ENCODE measurements around the gene ZFYVE19. TPM values are rescaled to one million over a fixed set of nuclear protein-coding genes. Genes with fewer than 3 reads are reported as not detected.

The ZFYVE19 gene
- total and polyA plus RNA-seq, 2 of the 13 experiments (the other 11 are each of a cell fraction or from before 2014, with no cell fraction given) = 23.3 to 44.0 TPM

DNA sequence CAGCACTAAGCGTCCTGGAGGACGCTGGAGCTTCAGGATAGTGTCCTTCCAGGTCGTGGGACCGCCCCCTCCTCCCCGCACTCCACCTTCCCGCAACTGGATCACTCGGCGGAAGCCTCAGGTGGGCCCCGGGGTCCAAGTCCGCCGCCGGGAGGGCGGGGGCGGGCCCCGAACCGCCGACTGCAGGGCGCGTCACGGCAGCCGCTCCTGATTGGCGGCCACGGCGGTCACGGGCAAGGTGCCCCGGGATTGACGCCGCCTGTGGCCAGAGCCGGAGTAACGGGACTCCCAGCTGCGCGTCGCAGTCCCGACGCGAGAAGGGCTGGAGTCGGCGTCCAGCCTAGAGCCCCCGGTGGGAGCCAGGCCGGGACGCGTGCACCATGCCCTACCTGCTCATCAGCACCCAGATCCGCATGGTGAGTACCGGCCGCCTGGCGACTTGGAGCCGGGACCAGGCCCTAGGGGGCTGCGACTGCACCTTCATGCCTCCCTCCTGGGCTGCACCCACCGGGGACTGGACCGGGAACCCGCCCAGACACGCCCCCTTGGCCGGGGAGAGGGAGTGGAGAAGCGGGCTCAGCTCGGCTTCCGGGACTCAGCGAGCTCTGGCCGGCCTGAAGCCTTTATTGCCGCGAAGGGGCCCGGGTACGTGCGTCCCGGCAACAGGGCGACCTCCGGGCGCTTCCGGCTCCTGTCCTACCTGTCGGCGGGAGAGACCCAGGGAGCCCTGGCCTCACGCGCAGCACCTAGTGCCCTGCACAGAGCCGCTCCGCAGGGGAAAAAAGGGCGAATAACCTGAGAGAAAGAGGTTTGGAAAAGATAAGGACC is 42.9 kb upstream of the ZFYVE19 start, which contains the start of gene GCHFR (continued):
- no peak for TF ChIP-seq CBX1 (IDR thresholded peaks at IDR 0.05; ENCODE audit: low read depth)
- no peak for TF ChIP-seq U2AF1 (optimal IDR thresholded peaks at IDR 0.05; ENCODE audit: low read depth, low read length)
- TF ChIP-seq ZNF260 (CRISPR knock-in tag; IDR thresholded peaks at IDR 0.05; ENCODE audit: borderline replicate concordance, low read depth) = no peak
- TF ChIP-seq ZSCAN29 (CRISPR knock-in tag; conservative IDR thresholded peaks at IDR 0.05) = no peak
- TF ChIP-seq, protein P1, sequence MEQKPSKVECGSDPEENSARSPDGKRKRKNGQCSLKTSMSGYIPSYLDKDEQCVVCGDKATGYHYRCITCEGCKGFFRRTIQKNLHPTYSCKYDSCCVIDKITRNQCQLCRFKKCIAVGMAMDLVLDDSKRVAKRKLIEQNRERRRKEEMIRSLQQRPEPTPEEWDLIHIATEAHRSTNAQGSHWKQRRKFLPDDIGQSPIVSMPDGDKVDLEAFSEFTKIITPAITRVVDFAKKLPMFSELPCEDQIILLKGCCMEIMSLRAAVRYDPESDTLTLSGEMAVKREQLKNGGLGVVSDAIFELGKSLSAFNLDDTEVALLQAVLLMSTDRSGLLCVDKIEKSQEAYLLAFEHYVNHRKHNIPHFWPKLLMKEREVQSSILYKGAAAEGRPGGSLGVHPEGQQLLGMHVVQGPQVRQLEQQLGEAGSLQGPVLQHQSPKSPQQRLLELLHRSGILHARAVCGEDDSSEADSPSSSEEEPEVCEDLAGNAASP (CRISPR knock-in tag; IDR thresholded peaks at IDR 0.05; ENCODE audit: borderline replicate concordance) = no peak; the same call in 1 of the 2 replicates
- no peak for TF ChIP-seq ZNF296 (CRISPR knock-in tag; conservative IDR thresholded peaks at IDR 0.05)
- no peak for TF ChIP-seq FOXA1 (IDR thresholded peaks at IDR 0.05)
- peak; percentile 28 for TF ChIP-seq FOXA1 (CRISPR knock-in tag; IDR thresholded peaks at IDR 0.05)
- TF ChIP-seq ZNF777 (CRISPR knock-in tag; IDR thresholded peaks at IDR 0.05) = no peak
- peak; percentile 88 for TF ChIP-seq NFYB (CRISPR knock-in tag; IDR thresholded peaks at IDR 0.05)
- no peak for TF ChIP-seq FOSL1 (CRISPR knock-in tag; IDR thresholded peaks at IDR 0.05; ENCODE audit: borderline replicate concordance)
- TF ChIP-seq TCF7 (IDR thresholded peaks at IDR 0.05; ENCODE audit: low read depth) = no peak
- no peak for TF ChIP-seq ZNF33B (CRISPR knock-in tag; IDR thresholded peaks at IDR 0.05)
- peak; percentile 95 for TF ChIP-seq ZNF605 (CRISPR knock-in tag; IDR thresholded peaks at IDR 0.05)
- TF ChIP-seq, protein P2, sequence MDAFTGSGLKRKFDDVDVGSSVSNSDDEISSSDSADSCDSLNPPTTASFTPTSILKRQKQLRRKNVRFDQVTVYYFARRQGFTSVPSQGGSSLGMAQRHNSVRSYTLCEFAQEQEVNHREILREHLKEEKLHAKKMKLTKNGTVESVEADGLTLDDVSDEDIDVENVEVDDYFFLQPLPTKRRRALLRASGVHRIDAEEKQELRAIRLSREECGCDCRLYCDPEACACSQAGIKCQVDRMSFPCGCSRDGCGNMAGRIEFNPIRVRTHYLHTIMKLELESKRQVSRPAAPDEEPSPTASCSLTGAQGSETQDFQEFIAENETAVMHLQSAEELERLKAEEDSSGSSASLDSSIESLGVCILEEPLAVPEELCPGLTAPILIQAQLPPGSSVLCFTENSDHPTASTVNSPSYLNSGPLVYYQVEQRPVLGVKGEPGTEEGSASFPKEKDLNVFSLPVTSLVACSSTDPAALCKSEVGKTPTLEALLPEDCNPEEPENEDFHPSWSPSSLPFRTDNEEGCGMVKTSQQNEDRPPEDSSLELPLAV (CRISPR knock-in tag; conservative IDR thresholded peaks at IDR 0.05; ENCODE audit: low read depth) = no peak
- no peak for TF ChIP-seq NFE2L2 (IDR thresholded peaks at IDR 0.05; ENCODE audit: low read length)
- TF ChIP-seq TEAD3 (CRISPR knock-in tag; optimal IDR thresholded peaks at IDR 0.05; ENCODE audit: borderline replicate concordance) = peak; percentile 24
- TF ChIP-seq, protein P3, sequence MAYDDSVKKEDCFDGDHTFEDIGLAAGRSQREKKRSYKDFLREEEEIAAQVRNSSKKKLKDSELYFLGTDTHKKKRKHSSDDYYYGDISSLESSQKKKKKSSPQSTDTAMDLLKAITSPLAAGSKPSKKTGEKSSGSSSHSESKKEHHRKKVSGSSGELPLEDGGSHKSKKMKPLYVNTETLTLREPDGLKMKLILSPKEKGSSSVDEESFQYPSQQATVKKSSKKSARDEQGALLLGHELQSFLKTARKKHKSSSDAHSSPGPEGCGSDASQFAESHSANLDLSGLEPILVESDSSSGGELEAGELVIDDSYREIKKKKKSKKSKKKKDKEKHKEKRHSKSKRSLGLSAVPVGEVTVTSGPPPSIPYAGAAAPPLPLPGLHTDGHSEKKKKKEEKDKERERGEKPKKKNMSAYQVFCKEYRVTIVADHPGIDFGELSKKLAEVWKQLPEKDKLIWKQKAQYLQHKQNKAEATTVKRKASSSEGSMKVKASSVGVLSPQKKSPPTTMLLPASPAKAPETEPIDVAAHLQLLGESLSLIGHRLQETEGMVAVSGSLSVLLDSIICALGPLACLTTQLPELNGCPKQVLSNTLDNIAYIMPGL (CRISPR knock-in tag; IDR thresholded peaks at IDR 0.05; ENCODE audit: borderline replicate concordance in 1 of 2, low read depth in 1 of 2) = peak; percentile 84 to 95; a peak in 3 of 4 replicates
- no peak for TF ChIP-seq BRD4 (CRISPR knock-in tag; IDR thresholded peaks at IDR 0.05)
- TF ChIP-seq ZFP41 (CRISPR knock-in tag; IDR thresholded peaks at IDR 0.05; ENCODE audit: borderline replicate concordance) = peak; percentile 89; the same call in 1 of the 2 replicates
- no peak for TF ChIP-seq ZFP82 (CRISPR knock-in tag; IDR thresholded peaks at IDR 0.05; ENCODE audit: borderline replicate concordance)
- TF ChIP-seq, protein P4, sequence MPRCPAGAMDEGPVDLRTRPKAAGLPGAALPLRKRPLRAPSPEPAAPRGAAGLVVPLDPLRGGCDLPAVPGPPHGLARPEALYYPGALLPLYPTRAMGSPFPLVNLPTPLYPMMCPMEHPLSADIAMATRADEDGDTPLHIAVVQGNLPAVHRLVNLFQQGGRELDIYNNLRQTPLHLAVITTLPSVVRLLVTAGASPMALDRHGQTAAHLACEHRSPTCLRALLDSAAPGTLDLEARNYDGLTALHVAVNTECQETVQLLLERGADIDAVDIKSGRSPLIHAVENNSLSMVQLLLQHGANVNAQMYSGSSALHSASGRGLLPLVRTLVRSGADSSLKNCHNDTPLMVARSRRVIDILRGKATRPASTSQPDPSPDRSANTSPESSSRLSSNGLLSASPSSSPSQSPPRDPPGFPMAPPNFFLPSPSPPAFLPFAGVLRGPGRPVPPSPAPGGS (CRISPR knock-in tag; IDR thresholded peaks at IDR 0.05) = peak; percentile 83; the same call in 1 of the 2 replicates
- TF ChIP-seq ATF1 (CRISPR knock-in tag; IDR thresholded peaks at IDR 0.05) = no peak
- no peak for TF ChIP-seq ZNF780A (CRISPR knock-in tag; IDR thresholded peaks at IDR 0.05)
- TF ChIP-seq ZMAT3 (CRISPR knock-in tag; conservative IDR thresholded peaks at IDR 0.05) = 0 out of 2 replicates have a peak, but pooled peaks have one; percentile 59
- no peak for TF ChIP-seq ARNT (IDR thresholded peaks at IDR 0.05)

Measured in HepG2 (cell line).